Measurements from ENCODE around the gene SLC4A4. TPM values are rescaled to one million over a fixed set of nuclear protein-coding genes. Genes with fewer than 3 reads are reported as not detected.

The SLC4A4 gene
- total and polyA plus RNA-seq, 2 of the 8 experiments (the other 6 are each of a cell fraction or from before 2014, with no cell fraction given): 0.67 to 2.8 TPM

GRCh38 chr4:71599578-71599977 is 260.8 kb downstream of the SLC4A4 start:
- Histone ChIP-seq H4K8ac (ENCODE audit: extremely low read depth, insufficient read depth, low read length) (no peak overlapping the region), H3K14ac (ENCODE audit: insufficient read length) (no peak overlapping the region), H4K5ac (ENCODE audit: insufficient read length, low read depth, low read length) (no peak overlapping the region), H2BK120ac (replicated peaks; ENCODE audit: low read depth, low read length) (no peak overlapping the region), H3K4me3 (ENCODE audit: extremely low read depth in 1 of 4, insufficient read depth in 2 of 4, low read depth in 3 of 4, low read length in 4 of 4) (no peak overlapping the region), H2BK20ac (ENCODE audit: low read length) (no peak overlapping the region), H3K4me2 (ENCODE audit: insufficient read depth in 1 of 2, low read depth in 2 of 2, low read length in 2 of 2) (no peak overlapping the region), H2AFZ (ENCODE audit: low read length) (no peak overlapping the region), H2AK5ac (ENCODE audit: low read depth, low read length) (no peak overlapping the region), H3K56ac (replicated peaks; ENCODE audit: insufficient read length, low read depth, low read length) (no peak overlapping the region), H3K18ac (ENCODE audit: extremely low read depth, low read length) (no peak overlapping the region), H2BK15ac (ENCODE audit: low read length) (no peak overlapping the region), H3K4ac (replicated peaks; ENCODE audit: insufficient read length, low read depth, low read length) (no peak overlapping the region), H3K27me3 (replicated peaks in 1 of 4; ENCODE audit: control insufficient read depth in 3 of 4, extremely low read depth in 1 of 4, insufficient read depth in 3 of 4, low read length in 3 of 4) (no peaks in the 10 kb centered on the region), H3K79me2 (ENCODE audit: control insufficient read depth in 1 of 2, insufficient read depth in 2 of 2, low read length in 2 of 2) (no peaks in the 10 kb centered on the region), H2BK12ac (ENCODE audit: low read depth, low read length) (no peak overlapping the region), H3K23me2 (ENCODE audit: low read depth, low read length) (no peaks in the 10 kb centered on the region), H3K9ac (replicated peaks in 1 of 4; ENCODE audit: extremely low read depth in 1 of 4, low read depth in 3 of 4, low read length in 3 of 4) (no peak overlapping the region), H2BK5ac (ENCODE audit: low read depth, low read length) (no peak overlapping the region), H3K4me1 (replicated peaks in 1 of 4; ENCODE audit: control insufficient read depth in 3 of 4, insufficient read depth in 4 of 4, low read length in 3 of 4) (no peaks in the 10 kb centered on the region), H3K9me3 (ENCODE audit: insufficient read depth in 2 of 2, low read depth in 1 of 2, low read length in 1 of 2) (no peaks in the 10 kb centered on the region), H3K27ac (ENCODE audit: low read depth, low read length) (no peak overlapping the region), H4K20me1 (replicated peaks in 1 of 2; ENCODE audit: control insufficient read depth in 1 of 2, insufficient read depth in 2 of 2, low read length in 2 of 2) (no peaks in the 10 kb centered on the region), H4K91ac (replicated peaks; ENCODE audit: insufficient read length, low read length) (no peak overlapping the region), H3K36me3 (ENCODE audit: control insufficient read depth in 2 of 4, insufficient read depth in 4 of 4, low read length in 3 of 4) (no peaks in the 10 kb centered on the region), H3K23ac (ENCODE audit: insufficient read length) (no peak overlapping the region), H3K79me1 (ENCODE audit: low read depth, low read length) (no peaks in the 10 kb centered on the region)
- ChIA-PET POLR2A (ENCODE audit: partially characterized antibody) (no interaction called here), CTCF (ENCODE audit: partially characterized antibody) (no interaction called here)
- TF ChIP-seq MAX (IDR thresholded peaks at IDR 0.05): no peak
- no peak for TF ChIP-seq KDM5A (IDR thresholded peaks at IDR 0.05; ENCODE audit: low read length)
- no peak for TF ChIP-seq TAF1 (IDR thresholded peaks at IDR 0.05; ENCODE audit: low read depth, low read length)
- TF ChIP-seq HDAC6 (IDR thresholded peaks at IDR 0.05; ENCODE audit: low read depth, low read length): no peak
- TF ChIP-seq JUN (IDR thresholded peaks at IDR 0.05; ENCODE audit: low read depth, low read length): no peak
- DNase-seq (ENCODE audit: low read depth in 1 of 2, low spot score in 2 of 2) (no peak), FAIRE-seq (no peak)
- 89% methylated on average over 3 of the region's 3 CpGs; no CpG with 5 or more reads in 1 of the 2 experiments for WGBS, 2 experiments (ENCODE audit: extremely low coverage in 1 of 2, insufficient coverage in 1 of 2, insufficient read length in 1 of 2, insufficient replicate concordance in 2 of 2, low coverage in 1 of 2, low lambda C conversion rate in 2 of 2, missing lambda C conversion rate in 1 of 2)

All from H1 (cell line).